Lung microvascular endothelial cell (primary cell): Measurements from ENCODE around the gene HSPB1. TPM values are rescaled to one million over a fixed set of nuclear protein-coding genes. Genes with fewer than 3 reads are reported as not detected.
A peak's percentile ranks its signal among the peaks of the same experiment; 100 is the strongest.
"Not testable (repeated sequence)": the region's sequence is repeated elsewhere in the genome, so short reads cannot be mapped to it uniquely, and the experiment has no call there.

ENCODE experiments used
- DNase-seq, 2 donors: peaks; one replicate each; pipeline versions ENCODE4 v3.0.0 to v3.0.0-alpha.2; 2010; ENCODE audit warnings: low read depth in 2 of 2
- total RNA-seq: library from RNA; depleted of rRNA; stranded (reverse); fragments of >200 nt; gene quantifications from 2 replicates; pipeline ENCODE4 v1.2.1, GENCODE V29; 2014

The HSPB1 gene
- total RNA-seq, 1 donor from 2014 or later: 125 TPM

DNA sequence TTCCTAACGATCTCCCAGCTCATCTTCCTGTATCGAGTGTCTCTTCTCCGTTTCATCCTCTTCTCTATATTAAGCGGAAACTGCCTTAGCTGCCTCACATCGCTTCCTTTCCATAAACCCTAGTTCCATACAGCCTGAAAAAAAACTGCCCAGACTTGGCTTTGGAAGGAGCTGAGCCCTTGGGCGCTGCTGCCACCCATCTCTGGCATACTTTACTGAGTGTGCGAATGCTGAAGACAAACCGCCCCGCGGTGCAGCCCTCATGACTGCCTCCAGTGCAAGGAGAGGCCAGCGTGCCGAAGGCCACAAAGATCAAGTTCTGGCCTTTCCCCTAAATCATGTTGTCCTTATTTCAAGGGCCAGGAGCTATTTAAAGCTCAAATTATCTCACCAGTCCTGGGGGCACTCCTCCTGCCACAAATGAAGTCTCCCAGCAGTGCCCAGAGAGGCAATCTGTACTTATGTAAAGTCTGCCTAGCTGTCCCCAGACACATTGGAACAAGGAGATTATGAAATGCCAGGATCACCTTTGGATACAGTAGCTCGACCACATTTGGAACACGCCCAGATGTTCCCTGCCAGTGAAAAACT, 31.1 kb downstream of the HSPB1 start:
- no peak for DNase-seq

DNA sequence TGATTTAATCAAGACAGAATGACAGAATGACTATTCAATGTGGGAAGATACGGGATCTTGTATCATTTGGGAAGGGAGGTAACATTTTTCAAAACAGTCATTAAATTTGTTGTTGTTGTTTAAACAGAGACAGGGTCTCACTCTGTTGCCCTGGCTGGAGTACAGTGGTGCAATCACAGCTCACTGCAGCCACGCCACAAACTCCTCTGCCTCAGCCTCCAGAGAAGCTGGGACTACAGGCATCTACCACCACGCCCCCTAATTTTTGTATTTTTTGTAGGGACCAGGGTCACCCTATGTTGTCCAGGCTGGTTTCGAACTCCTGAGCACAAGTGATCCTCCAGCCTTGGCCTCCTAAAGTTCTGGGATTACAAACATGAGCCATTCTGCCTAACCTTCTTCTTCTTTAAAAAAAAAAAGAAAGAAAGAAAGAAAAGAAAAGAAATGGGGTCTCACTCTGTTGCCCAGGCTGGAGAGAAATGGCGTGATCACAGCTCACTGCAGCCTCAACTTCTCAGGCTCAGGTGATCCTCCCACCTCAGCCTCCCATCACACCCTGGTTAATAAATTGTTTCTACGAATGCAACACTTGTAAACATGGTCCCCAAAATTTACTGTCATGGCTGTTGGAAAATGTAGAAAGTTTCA, 32.0 kb downstream of the HSPB1 start:
- no peak for DNase-seq

DNA sequence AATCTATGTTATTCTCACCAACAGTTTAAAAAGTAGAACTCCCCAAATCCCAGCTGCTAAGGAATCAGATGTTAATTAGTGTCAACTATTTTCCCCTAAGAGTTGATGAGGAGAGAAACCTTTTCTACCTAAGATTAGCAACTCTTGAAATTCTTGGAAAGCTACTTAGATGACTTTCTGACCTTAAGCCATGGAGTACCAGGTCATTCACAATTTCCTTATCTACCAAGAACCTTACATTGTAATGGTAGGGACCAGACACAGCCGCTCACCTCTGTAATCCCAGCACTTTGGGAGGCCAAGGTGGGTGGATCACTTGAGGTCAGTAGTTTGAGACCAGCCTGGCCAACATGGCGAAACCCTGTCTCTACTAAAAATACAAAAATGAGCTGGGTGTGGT, 32.9 kb downstream of the HSPB1 start:
- not testable (repeated sequence) for DNase-seq

DNA sequence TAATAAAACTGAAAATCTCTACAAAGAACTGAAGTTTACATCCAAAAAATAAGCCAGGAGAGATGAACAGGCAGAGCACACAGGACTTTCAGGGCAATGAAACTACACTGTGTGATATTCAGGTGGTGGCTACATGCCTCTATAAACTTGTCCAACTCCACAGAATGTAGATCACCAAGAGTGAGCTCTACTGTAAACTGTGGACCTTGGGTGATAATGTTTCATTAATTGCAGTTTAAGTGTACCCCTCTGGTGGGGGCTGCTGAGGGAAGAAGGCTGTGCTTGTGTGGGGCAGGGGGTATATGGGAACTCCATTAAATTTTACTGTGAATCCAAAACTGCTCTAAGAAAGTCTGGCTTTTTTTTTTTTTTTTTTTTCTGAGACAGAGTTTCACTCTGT, 33.6 kb downstream of the HSPB1 start:
- DNase-seq: no peak

DNA sequence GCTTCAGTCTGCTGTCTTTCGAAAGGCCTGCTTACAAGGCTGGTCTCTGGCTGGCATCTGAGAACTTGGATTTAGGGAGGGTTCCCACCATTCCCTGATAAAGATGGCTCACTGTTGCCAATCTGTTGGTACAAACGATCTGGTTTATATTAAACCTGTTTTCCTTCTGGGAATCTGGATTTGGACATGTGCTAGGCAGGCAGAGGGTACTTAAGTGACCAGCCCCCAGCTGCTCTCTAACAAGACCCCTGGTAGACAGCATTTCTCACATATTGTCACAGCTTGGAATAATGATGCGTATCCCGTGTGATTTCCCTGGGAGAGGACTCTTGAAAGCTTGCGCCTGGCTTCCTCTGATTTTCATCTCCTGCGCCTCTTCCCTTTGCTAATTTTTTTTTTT, 34.7 kb downstream of the HSPB1 start:
- DNase-seq: no peak

DNA sequence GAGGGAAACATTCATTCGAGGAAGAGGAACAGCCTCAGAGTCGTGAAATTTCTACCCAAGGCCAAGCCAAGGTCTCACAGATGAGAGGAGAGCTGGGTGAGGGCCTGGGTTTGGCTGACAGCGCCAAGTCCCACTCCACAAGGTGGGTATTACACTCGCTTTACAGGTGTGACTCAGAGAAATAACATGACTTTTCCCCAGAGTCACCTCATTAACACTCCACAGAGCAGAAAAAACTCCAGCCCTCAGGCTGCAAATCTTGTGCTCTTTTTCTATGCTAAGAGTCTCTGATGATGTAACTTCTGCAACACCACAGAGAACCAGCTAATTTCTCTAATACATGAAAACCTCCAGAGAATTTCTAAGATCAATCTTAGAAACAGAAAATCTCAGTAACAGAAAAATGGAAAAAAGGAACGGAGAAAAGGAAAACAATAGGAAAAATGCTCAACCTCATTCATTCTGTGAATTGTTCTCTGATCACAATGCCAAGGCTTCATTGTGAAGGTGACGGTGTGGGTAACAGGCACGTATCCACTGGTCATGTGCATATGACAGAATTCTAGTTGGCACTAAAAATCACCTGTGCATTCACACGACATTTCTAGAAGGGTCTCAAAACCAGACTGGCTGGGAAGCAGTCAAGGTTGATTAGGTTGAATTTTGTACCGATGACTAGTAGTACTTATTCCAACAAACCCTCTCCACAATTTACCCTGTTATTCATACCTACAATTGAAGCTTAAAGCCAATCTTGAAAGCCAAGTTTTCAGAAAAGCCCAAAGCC, 36.0 kb downstream of the HSPB1 start:
- DNase-seq: no peak

DNA sequence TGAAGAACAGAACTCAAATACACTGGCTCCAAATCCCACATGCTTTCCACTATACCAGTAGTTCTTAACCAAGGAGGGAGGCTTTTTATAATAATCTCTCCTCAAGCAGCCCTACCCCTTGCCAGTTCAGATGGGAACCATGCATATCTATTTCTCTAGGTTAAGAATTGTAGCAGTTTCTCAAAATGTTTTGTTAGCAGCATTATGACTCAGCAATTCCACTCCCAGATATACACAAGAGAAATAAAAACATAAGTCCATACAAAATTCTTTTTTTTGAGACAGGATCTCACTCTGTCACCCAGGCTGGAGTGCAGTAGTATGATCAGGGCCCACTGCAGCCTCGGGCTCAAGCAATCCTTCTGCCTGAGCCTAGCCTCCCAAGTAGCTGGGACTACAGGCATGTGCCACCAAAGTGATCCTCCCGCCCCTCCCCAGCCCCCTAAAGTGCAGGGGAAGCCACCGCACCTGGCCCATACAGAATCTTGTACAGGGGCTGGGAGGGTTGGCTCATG, 38.2 kb downstream of the HSPB1 start:
- DNase-seq: peak; percentile 53 to 72

DNA sequence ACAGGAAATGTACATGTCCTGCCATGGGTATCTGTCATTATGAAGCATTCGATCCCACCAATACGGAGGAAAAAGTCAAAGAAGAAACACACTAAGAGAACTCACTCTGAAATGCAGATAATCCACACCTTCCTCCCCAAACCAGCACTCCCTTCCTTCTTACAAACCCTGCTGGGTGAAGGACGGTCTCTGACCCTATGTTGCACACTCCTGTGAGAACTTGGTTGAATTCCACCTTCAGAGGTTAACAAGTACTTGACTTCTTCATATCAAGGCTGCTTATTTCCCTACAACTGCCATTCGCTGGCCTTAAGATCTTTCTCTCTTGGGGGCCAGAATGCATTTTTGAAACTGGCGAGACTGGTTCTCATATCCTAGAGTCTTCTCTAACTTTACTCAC, 39.7 kb downstream of the HSPB1 start:
- no peak for DNase-seq

DNA sequence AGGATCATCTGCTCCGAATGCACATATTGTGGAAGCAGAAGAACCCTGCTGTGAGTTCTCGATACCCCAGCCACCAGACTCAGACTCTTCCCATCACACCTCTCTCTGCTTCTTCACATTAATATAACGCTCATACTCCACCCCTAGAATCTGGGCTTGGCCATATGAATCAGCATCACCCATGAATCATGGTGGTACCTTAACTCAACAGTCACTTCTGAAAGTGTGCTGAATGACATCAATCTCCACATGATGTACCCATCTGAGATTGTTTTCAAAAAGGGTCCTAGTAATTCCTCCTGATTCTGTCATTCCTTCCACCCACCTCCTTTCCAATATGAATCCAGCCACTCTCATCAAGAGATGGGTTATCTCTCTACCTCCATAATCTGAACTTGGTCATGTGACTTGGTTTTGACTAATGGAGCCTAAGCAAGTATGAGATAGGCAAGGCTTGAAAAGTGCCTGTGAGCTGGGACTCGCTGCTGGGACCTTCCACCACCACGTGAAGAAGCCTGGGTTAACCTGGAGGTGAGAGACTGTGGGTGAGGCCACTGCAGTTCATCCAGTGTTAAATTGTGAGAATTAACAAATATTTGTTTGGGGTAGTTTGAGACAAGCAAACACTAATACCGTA, 40.9 kb downstream of the HSPB1 start:
- peak in 1 of 2 donors; percentile 26 for DNase-seq

DNA sequence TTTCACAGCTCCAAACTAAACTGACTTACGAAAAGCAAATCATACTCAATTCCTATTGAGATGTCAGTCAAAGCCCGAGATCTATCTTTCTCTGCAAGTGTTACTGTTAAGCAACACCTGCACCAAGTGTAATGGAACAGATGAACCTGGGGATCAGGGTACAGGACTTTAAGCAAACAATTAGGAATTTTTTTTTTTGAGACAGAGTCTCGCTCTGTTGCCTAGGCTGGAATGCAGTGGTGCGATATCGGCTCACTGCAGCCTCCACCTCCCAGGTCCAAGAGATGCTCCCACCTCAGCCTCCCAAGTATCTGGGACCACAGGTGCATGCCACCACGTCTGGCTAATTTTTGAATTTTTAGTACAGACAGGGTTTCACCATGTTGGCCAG, 41.5 kb downstream of the HSPB1 start:
- no peak for DNase-seq

DNA sequence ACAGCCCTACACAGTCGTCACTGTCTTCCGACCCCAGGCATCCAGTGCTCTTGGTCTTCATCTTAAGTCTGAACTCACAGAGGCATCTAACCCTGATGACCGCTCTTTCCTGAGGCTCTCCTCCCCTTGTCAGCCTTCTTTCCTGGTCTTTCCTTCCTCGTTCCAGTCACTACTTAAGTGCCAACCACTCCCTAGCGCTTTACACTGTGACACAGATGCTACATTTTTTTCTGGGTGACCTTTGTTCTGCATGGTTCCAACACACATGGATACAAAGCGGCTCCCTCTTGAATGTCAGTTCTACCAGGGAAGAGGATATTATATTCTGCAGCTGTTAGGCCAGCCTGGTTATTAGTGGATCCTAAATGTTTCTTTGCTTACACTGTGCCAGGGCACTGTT, 43.6 kb downstream of the HSPB1 start:
- DNase-seq: no peak

DNA sequence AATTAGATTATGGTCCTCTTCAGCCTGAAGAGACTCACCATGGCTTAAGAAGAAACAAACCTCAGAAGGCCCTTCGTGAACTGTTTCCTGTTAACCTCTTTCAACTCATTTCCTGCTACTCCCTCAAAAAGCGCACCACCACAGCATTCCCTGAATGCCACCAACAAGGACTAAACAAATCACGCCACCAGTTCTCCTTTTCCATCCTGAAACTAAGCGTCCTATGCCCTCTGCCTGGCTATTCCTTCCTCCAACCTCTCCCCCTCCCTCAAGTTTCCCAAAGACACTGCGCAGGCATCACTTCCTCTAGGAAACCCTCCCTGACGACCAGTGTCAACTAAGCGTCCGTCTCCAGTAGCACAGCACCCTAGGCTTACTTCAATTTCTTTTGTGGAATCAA, 44.3 kb downstream of the HSPB1 start:
- peak; percentile 33 to 84 for DNase-seq

DNA sequence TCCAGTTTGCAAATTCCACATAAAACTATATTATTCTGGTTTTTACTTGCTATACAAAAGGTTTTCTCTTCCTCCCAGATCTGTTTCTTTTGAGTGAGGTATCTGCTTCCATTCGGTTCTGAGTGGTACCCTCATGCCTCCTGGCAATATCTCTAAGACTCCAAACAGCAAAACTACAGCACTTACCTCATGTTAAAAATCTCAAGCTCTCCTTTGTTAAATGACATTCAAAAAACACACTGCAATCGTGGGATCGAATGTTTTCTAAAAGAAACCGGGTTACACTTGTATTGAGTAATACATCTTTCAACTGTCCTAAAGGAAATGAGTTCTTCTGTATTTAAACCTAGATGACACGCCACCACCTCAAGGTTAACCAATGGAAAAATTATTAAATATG, 45.2 kb downstream of the HSPB1 start:
- DNase-seq: no peak

DNA sequence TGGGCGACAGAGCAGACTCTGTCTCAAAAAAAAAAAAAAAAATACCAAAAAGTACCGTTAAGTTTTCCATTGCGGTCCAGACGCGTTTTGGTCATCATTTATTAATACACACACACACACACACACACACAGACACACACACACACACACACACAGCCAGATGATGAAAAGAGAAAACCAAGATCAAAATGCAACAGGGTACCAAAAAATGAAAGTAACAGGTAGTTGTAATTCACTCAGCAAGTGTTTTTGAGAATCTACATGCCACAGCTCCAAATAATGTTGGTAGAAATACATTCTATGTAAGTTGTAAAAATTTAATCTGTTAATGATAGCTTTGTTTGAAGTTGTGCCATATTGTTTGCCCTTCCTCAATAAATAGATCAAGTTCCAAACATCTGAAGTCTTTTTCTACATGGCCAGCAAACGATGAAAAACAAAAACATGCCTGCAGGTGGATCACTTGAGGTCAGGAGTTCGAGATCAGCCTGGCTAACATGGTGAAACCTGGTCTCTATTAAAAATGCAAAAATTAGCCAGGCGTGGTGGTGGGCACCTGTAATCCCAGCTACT, 46.9 kb downstream of the HSPB1 start:
- DNase-seq: no peak

DNA sequence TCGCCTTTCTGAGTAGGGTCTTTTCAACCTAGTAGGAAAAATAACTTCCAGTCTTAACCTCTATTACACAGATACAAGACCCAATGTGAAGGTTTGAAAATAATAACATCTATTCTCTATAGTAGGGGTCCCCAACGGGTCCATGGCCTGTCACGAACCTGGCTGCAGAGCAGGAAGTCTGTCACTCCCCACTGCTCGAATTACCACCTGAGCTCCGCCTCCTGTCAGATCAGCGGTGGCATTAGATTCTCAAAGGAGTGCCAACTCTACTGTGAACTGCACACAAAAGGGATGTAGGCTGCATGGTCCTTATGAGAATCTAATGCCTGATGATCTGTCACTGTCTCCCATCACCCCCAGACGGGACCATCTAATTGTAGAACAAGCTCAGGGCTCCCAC, 48.9 kb downstream of the HSPB1 start:
- no peak for DNase-seq

DNA sequence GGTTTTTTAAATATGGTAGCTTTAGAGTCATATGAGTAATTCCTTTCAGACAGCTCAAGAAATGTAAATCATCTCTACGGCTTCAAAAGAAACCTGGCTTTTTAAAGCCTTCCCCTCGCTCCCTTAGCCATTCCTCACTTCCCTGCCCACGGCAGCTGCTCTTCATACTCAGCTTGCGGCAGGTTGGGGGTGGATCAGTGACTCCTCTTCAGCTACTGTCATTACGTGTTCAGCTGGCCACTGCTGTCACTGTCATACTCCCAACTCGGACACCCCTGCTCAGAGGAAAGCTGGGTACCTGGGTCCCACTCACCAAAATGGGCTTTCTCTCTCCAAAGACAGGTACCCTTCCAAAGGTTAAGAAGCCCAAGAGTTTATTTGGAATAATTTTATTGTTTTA, 49.7 kb downstream of the HSPB1 start:
- DNase-seq: no peak

DNA sequence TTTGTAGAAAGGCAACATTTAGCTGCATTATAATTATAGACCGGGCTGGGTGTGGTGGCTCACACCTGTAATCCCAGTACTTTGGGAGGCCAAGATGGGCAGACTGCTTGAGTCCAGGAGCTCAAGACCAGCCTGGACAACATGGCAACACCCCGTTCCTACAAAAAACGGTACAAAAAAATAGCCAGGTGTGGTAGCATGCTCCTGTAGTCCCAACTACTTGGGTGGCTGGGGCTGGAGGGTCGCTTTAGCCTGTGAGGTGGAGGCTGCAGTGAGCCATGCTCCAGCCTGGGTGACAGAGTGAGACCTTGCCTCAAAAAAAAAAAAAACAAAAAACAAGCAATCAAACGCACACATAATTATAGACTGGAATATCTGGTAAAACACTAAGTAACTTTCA, 51.3 kb downstream of the HSPB1 start:
- DNase-seq: no peak

Other genes starting within 250 kb of the HSPB1 start
- gene SRRM3, start 100.8 kb upstream of the HSPB1 start, total RNA-seq: 1.5 and 3.0 TPM in 2 replicates
- gene YWHAG, start 56.3 kb downstream of the HSPB1 start, total RNA-seq: 69.3 and 98.4 TPM in 2 replicates
- gene SSC4D, start 107.0 kb downstream of the HSPB1 start, total RNA-seq: 0.22 and 0.40 TPM in 2 replicates
- 0.65 and 1.8 TPM in 2 replicates for gene ZP3, start 122.3 kb downstream of the HSPB1 start, total RNA-seq
- 2.0 and 3.6 TPM in 2 replicates for gene DTX2, start 159.0 kb downstream of the HSPB1 start, total RNA-seq
- under 0.01 TPM in 2 replicates for gene UPK3B, start 207.9 kb downstream of the HSPB1 start, total RNA-seq
- gene SPDYE16, start 240.6 kb downstream of the HSPB1 start, total RNA-seq: not detected in 2 replicates